ENCODE measurements around the gene FAM167B.

GRCh38 chr1:32289256-32289655 lies 42.2 kb downstream of the FAM167B start:
- TF ChIP-seq EP300 (IDR thresholded peaks at IDR 0.05; ENCODE audit: low read depth) (no peak), POLR2AphosphoS5 (IDR thresholded peaks at IDR 0.05) (no peak), POLR2A (IDR thresholded peaks at IDR 0.05) (no peak)

All from transverse colon (tissue), 3 donors.